SJCRH30 (cell line): ENCODE results near the gene HID1. TPM values are rescaled to one million over a fixed set of nuclear protein-coding genes. Genes with fewer than 3 reads are reported as not detected.

ENCODE experiments used
- DNase-seq, 2 experiments: peaks; one replicate each; pipeline ENCODE4 v3.0.0-alpha.2; 2015 to 2020
- H3K27ac ChIP-seq: fragments of 250-450 bp; sonication (Bioruptor Pico); 2 replicates; pipeline ENCODE4 v1.5.1; 2020; ENCODE audit warnings: mild to moderate bottlenecking, moderate library complexity
- H3K27me3 ChIP-seq: fragments of 250-450 bp; sonication (Bioruptor Pico); 2 replicates; pipeline ENCODE4 v1.5.1; 2020; ENCODE audit warnings: mild to moderate bottlenecking, moderate library complexity
- H3K36me3 ChIP-seq: fragments of 250-450 bp; sonication (Bioruptor Pico); 2 replicates; pipeline ENCODE4 v1.5.1; 2020; ENCODE audit warnings: mild to moderate bottlenecking, moderate library complexity
- H3K4me1 ChIP-seq: fragments of 250-450 bp; sonication (Bioruptor Pico); 2 replicates; pipeline ENCODE4 v1.5.1; 2020; ENCODE audit warnings: mild to moderate bottlenecking, moderate library complexity
- H3K4me3 ChIP-seq: fragments of 250-450 bp; sonication (Bioruptor Pico); 2 replicates; pipeline ENCODE4 v1.5.1; 2020; ENCODE audit warnings: mild to moderate bottlenecking, moderate library complexity
- H3K9me3 ChIP-seq: fragments of 250-450 bp; sonication (Bioruptor Pico); replicated peaks from 2 replicates; pipeline ENCODE4 v1.5.1; 2020; ENCODE audit warnings: mild to moderate bottlenecking, moderate library complexity
- total RNA-seq: library from RNA; depleted of rRNA; stranded (reverse); fragments of >200 nt; shearing (Covaris generic); gene quantifications from 2 replicates; pipeline ENCODE4 v1.2.3, GENCODE V29; 2014; rRNA removed

Gene HID1, protein sequence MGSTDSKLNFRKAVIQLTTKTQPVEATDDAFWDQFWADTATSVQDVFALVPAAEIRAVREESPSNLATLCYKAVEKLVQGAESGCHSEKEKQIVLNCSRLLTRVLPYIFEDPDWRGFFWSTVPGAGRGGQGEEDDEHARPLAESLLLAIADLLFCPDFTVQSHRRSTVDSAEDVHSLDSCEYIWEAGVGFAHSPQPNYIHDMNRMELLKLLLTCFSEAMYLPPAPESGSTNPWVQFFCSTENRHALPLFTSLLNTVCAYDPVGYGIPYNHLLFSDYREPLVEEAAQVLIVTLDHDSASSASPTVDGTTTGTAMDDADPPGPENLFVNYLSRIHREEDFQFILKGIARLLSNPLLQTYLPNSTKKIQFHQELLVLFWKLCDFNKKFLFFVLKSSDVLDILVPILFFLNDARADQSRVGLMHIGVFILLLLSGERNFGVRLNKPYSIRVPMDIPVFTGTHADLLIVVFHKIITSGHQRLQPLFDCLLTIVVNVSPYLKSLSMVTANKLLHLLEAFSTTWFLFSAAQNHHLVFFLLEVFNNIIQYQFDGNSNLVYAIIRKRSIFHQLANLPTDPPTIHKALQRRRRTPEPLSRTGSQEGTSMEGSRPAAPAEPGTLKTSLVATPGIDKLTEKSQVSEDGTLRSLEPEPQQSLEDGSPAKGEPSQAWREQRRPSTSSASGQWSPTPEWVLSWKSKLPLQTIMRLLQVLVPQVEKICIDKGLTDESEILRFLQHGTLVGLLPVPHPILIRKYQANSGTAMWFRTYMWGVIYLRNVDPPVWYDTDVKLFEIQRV
- 0.71 and 1.7 TPM in 2 replicates for total RNA-seq

DNA sequence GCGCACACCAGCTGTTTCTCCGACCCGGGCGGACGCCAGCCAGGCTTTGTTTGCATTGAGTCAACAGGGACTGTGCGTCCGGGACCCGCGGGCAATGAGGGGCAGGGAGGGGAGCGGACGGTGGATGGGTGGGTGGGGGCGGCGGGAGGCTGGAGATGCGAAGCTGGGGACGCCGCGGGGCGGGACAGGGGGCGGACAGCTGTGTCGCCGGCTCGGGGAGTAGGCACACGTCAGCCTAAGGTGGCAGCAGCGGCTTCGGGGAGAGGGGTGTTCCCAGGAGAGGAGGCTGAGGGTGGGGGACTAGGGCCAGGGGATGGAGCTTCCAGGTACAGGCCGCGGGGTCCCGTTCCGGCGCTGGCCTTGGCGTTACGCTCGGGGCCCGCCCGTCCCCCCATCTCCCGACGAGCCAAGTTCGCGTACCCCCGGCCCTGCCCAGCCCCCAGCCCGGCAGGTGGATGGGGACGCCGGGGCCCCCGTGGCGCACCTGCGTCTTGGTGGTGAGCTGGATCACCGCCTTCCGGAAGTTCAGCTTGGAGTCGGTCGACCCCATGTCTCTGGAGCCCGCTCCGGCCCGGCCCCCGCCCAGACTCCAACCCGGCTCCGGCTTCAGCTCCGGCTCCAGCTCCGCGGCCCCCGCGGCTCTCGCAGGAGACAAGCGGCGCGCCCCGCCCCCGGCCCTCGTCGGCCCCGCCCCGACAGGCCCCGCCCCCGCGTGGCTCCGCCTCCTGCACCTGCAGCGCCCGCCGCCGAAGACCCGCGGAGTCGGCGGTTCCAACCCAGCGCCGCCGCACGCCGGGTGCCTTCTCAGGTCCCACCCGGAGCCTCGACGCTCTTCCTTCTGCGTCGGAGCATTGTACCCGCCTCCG is at the start of gene HID1:
Gene HID1, minus strand, starts transcription at position 653 of the 866 bp plus-strand sequence. Its CDS starts 103 bp downstream, at position 550.
- peaks cover 41% of the 10 kb centered on the region for H3K27me3 ChIP-seq
- DNase-seq = peak; percentile 67 to 68
- H3K9me3 ChIP-seq = no peaks in the 10 kb centered on the region
- peak within 1 kb of the TSS; percentile 51 for H3K4me3 ChIP-seq
- no peaks in the 10 kb centered on the region; the same call in 1 of the 2 replicates for H3K4me1 ChIP-seq
- H3K36me3 ChIP-seq = no peaks in the 10 kb centered on the region
- H3K27ac ChIP-seq = no peak within 1 kb of the TSS

DNA sequence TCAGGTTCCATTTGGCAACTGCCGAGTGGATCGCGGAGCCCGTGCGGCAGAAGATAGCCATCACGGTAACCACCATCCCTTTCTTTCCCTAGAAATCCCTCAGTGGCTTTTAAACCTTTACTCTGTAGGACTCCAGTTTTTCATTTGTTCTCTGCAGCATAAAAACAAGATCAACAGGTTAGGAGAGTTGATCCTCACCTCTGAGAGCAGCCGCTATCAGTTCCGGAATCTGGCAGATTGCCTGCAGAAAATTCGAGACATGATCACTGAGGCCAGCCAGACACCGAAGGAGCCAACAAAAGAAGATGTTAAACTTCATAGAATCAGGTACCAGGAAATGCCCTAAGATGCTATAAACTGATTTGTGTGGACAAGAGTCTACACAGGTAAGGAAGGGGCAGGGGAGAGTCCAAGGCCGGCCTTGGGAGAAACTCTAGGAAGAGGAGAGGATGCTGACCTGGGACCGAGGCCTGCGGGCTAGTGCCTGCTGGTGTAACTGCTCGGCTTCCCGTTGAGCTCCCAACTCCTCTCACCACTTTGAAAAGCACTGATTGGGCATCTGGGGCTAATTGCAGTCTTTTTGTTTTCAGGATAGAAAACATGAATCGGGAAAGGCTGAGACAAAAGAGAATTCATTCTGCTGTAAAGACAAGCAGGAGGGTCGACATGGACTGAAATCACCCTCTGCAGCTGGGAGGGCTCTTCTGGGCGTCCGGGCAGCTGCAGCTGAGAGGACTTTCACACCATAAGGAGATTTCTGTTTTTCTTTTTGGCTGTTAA is 48.0 kb upstream of the HID1 start:
- Histone ChIP-seq H3K27me3 (no peaks in the 10 kb centered on the region), H3K27ac (no peak overlapping the region), H3K36me3 (peaks cover 25% of the 10 kb centered on the region), H3K9me3 (no peaks in the 10 kb centered on the region), H3K4me1 (no peaks in the 10 kb centered on the region), H3K4me3 (no peak overlapping the region)
- DNase-seq = no peak

GRCh38 chr17:75019710-75020109 is 47.2 kb upstream of the HID1 start:
- Histone ChIP-seq H3K4me3 (no peak overlapping the region), H3K27ac (no peak overlapping the region), H3K9me3 (no peaks in the 10 kb centered on the region), H3K36me3 (peaks cover 25% of the 10 kb centered on the region), H3K4me1 (no peaks in the 10 kb centered on the region), H3K27me3 (no peaks in the 10 kb centered on the region)
- DNase-seq = no peak

DNA sequence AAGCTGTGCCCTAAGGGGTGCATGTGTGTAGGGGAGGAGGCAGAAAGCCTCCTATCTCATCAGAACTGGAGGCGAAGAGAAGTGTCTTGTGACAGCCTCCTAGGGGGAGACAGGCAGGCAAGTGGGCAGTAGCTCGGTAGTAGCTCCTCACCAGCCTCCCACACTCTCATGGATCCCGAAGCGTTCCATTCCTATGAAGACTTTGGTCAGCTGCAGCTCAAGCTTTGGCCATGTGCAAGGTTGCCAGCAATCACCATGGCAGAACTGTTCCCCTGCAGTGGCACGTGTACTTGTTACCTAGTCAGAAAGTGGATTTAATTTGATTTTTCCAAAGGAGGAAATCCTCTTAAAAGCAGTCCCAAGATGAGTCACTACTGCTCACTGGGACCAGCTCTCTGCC is 46.6 kb upstream of the HID1 start:
- H3K9me3 ChIP-seq = no peaks in the 10 kb centered on the region
- H3K4me3 ChIP-seq = no peak overlapping the region
- no peak for DNase-seq
- H3K27me3 ChIP-seq = no peaks in the 10 kb centered on the region
- no peak overlapping the region for H3K27ac ChIP-seq
- no peaks in the 10 kb centered on the region for H3K4me1 ChIP-seq
- H3K36me3 ChIP-seq = peaks cover 25% of the 10 kb centered on the region

DNA sequence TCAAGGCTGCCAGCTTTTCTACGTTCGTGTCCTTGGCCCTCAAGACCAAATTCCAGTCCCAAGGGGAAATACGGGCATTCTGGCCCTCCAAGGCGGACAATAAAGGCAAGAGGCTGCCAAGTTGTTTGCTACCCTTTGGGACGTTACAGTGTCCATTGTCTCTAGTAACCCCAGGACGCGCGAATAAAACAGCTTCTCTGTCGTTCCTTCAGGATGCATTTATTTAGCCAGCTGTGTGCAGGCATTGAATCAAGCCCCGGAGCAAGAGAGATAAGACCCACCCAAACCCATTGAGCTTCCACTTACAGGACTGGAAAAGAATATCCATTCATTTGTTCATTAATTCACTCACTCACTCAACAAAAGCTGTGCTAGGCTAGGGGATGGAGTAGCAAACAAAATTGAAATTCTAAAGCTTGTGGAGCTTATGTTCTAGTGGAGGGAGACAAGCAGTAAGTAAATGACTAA is 40.6 kb upstream of the HID1 start:
- H3K27ac ChIP-seq = peak overlapping the region; percentile 66
- H3K9me3 ChIP-seq = no peaks in the 10 kb centered on the region
- DNase-seq = no peak
- H3K36me3 ChIP-seq = no peaks in the 10 kb centered on the region; the same call in 1 of the 2 replicates
- peaks cover 15% of the 10 kb centered on the region for H3K4me1 ChIP-seq
- peak overlapping the region; percentile 75 for H3K4me3 ChIP-seq
- H3K27me3 ChIP-seq = no peaks in the 10 kb centered on the region

DNA sequence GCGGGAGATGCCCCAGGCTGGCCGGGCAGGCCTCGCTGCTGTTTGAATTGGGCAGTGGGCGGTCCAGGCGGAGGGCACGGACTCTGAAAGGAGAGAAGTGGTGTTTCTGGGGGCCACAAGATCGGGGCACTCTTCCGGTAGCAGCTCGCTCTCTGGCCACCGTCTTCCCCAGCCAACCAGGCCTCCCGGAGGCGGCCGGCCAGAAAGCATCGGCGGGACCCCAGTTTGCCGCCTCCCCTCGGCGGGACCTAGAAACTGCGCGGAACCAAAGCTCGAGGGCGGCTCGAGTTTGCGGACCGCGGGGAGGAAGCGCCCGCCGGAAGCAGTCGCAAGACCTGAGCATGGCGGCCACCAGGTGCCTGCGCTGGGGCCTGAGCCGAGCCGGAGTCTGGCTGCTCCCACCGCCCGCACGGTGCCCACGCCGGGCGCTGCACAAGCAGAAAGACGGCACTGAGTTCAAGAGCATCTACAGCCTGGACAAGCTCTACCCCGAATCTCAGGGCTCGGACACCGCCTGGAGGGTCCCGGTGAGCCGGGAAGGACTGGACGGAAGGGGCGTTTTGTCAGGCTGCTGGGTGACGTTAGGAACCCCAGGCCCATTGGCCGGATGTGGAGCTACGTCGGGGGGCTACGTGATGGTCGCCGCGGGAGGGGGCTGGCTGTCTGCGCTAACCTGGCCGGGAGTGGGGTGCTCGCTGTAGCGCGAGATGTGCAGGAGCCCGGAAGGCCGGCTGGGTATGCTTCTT is 40.0 kb upstream of the HID1 start, which contains the start of gene MRPL58:
Gene MRPL58, plus strand, starts transcription at position 325 of the 746 bp plus-strand sequence. Its CDS starts 17 bp downstream, at position 342.
- Histone ChIP-seq H3K36me3 (no peaks in the 10 kb centered on the region; the same call in 1 of the 2 replicates), H3K4me3 (peak within 1 kb of the TSS; percentile 75), H3K27ac (peak within 1 kb of the TSS; percentile 66), H3K27me3 (no peaks in the 10 kb centered on the region), H3K4me1 (peaks cover 15% of the 10 kb centered on the region), H3K9me3 (no peaks in the 10 kb centered on the region)
- peak; percentile 96 to 97 for DNase-seq

- DNase-seq = no peak
- peak overlapping the region; percentile 66 for H3K27ac ChIP-seq
- H3K36me3 ChIP-seq = no peaks in the 10 kb centered on the region; the same call in 1 of the 2 replicates
- H3K27me3 ChIP-seq = no peaks in the 10 kb centered on the region
- no peaks in the 10 kb centered on the region for H3K9me3 ChIP-seq
- H3K4me3 ChIP-seq = peak overlapping the region; percentile 75
- H3K4me1 ChIP-seq = peaks cover 15% of the 10 kb centered on the region
These were observed 39.5 kb upstream of the HID1 start for GRCh38 chr17:75012096-75012345.

- peak overlapping the region; percentile 75 for H3K4me3 ChIP-seq
- no peaks in the 10 kb centered on the region for H3K27me3 ChIP-seq
- peaks cover 15% of the 10 kb centered on the region for H3K4me1 ChIP-seq
- H3K9me3 ChIP-seq = no peaks in the 10 kb centered on the region
- no peaks in the 10 kb centered on the region; the same call in 1 of the 2 replicates for H3K36me3 ChIP-seq
- H3K27ac ChIP-seq = peak overlapping the region; percentile 66
- DNase-seq = peak; percentile 58 to 71
These were observed 39.0 kb upstream of the HID1 start for GRCh38 chr17:75011401-75012095.

- Histone ChIP-seq H3K4me3 (no peak overlapping the region), H3K4me1 (peaks cover 15% of the 10 kb centered on the region), H3K9me3 (no peaks in the 10 kb centered on the region), H3K36me3 (no peaks in the 10 kb centered on the region), H3K27me3 (no peaks in the 10 kb centered on the region), H3K27ac (no peak overlapping the region)
- DNase-seq = peak; percentile 37 to 60
These were observed 38.3 kb upstream of the HID1 start for GRCh38 chr17:75010683-75011400.

DNA sequence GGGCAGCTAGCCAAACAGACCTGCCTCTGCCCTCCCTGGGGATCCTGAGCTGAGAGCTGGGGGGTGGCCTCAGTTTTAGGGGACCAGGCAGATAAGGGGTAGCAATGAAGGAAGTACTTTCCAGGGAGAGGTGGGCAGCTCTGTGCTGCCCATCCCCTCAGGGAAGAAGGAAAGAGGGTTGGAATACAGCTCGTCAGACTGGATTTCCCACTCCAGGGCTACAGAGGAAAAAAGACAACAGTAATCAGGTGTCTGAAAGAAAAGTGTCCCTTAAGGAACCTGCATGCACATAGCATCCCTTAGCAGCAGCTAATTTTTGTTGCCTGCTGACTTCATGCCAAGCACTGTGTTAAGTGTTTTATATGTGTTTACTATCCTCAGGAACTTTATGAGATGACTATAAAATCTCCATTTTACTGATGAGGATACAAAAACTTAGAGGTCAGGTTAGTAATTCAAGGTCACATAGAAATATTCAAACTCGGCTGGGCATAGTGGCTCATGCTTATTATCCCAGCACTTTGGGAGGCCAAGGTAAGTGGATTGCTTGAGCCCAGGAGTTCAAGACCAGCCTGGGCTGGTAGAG is 36.7 kb upstream of the HID1 start:
- no peaks in the 10 kb centered on the region for H3K9me3 ChIP-seq
- no peaks in the 10 kb centered on the region for H3K36me3 ChIP-seq
- no peak for DNase-seq
- H3K27ac ChIP-seq = no peak overlapping the region
- H3K27me3 ChIP-seq = no peaks in the 10 kb centered on the region
- no peak overlapping the region for H3K4me3 ChIP-seq
- peaks cover 20% of the 10 kb centered on the region for H3K4me1 ChIP-seq

DNA sequence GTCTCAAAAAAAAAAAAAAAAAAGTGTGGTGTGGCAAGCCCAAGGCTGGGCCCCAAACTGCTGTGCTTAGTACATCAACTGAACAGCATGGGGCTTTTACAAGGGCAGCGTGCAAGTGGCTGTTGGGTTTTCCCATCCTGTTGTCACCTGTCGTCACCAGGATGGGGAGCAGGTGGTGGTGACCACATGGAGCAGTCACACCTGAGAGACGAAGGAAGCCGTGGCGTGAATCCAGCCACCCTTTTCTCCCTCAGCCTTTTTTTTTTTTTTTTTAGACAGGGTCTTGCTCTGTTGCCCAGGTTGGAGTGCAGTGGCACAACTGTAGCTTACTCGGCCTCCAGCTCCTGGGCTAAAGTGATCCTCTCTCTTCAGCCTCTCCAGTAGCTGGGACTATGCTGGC is 35.8 kb upstream of the HID1 start:
- Histone ChIP-seq H3K9me3 (no peaks in the 10 kb centered on the region), H3K36me3 (no peaks in the 10 kb centered on the region), H3K27me3 (no peaks in the 10 kb centered on the region), H3K4me3 (no peak overlapping the region), H3K4me1 (peaks cover 24% of the 10 kb centered on the region), H3K27ac (no peak overlapping the region)
- no peak for DNase-seq

DNA sequence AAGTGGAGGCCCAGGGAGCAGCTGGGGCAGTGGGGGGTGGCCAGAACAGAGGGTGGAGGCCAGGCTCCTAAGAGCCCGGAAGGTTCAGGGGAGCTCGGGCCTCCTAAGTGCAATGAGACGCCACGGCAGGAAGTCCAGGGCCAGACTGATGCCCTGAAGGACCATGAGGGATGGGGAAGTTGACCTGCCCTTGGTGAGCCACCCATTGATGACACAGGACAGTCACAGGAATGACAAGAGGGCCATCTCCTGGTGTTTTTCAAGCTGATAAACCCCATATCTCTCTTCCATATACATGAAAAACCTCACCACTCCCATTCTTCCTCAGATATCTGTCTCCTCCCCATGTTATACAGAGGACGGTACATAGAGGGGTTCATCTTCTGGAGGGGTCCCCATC is 34.1 kb upstream of the HID1 start:
- Histone ChIP-seq H3K9me3 (no peaks in the 10 kb centered on the region), H3K27me3 (no peaks in the 10 kb centered on the region), H3K4me1 (peaks cover 22% of the 10 kb centered on the region), H3K36me3 (peaks cover 10% of the 10 kb centered on the region), H3K4me3 (no peak overlapping the region), H3K27ac (no peak overlapping the region)
- no peak for DNase-seq
